NCI-H1105 (cell line): ENCODE measurements around the gene TCF7.

Experiments used
- DNase-seq: peaks from one replicate; lab custom pipeline; 2025; lab: John Stamatoyannopoulos, UW

Gene TCF7

GRCh38 chr5:134090522-134090921 lies 24.0 kb upstream of the TCF7 start:
- no peak for DNase-seq

DNA sequence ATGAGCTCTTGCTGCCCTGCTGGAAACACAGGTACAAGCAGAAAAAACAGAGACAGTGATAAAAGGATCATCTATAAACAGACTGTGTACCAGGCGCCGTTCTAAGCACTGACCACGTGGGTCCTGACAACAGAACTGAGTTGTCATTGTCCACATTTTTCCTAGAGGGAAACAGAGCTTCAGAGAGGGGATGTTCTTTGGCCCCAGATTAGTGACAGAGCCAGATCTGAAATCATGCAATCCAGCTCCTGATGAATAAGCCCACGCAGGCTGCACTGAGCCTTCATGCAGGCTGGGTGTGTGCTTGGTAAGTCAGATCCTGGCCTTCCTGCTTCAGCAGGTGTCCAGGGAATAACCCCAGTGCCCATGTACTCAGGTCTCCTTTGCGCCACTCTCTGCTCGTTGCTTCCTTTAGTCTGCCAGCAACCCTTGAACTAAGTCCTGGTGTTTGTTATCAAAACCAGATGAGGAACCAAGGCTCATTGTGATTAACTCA lies 22.8 kb upstream of the TCF7 start:
- no peak for DNase-seq

DNA sequence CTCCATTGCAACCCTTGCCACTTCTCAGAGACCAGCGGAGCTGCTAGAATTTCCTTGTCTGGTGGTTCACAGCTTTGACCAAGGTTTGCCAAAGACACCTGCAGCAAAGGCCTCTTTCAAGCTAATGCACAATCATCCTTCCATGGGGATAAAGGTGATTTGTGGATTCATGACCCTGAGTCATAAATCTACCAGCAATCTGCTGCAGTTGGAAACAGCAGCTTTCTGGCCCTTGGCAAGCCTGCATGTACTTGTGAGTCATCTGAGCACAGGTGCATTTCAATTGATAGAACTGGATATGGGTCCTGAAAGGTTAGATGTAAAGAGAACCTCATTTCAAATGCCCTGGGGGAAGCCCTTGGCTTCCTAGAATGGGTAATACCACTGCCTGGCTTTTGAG lies 21.6 kb upstream of the TCF7 start:
- DNase-seq = no peak

DNA sequence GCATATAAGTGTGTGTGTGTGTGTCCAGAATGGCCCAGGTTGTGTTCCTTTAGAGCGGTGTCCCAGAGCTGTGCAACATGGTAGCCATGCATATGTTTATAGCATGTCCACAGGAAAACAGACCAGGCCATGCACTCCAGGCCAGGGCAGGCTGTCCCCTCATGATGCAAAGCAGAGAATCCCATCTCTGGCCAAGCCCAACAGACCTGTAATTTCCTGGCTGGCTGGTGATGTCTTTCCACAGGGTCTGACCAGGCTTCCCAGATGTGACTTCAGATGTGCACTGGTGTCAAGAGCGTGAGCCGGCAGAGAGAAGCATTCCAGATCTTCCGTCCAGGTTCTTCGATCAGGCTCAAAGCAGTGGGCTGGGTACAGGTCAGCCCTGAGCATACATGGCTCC lies 21.1 kb upstream of the TCF7 start:
- DNase-seq = no peak

GRCh38 chr5:134095293-134095692 lies 19.2 kb upstream of the TCF7 start:
- no peak for DNase-seq

DNA sequence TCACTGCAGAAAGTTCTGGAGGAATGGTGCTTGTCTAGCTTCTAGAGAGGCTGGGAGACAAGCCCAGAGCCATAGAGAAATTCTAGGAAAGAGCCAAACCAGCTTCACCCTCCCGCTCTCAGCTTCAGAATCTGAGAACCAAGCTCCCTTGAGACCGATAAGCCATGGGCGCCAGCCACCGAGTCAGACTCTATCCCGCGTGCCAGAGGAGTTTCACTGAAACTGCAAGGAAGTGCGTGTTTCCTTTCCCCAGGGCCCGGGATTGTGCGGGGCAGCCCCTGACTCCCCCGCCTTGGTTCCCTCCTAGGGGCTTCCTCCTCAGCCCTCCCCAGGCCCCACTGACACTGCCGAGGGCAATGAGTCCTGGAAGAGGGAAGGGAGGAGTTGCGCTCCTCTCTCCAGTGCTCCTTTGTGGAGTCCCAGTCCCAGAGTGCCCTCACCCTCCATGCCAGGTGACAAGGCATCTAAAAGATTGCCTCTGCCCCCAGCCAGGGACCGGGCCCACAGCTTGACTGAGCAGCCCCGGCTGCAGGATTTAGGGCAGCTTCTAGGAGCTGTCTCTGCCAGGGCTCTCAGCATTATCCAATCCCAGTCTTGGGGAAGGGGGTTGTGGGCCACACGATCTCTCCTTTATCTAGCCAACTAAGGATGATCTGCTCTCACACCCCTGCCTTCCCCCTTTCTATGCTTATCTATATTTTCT lies 18.4 kb upstream of the TCF7 start:
- DNase-seq = no peak

DNA sequence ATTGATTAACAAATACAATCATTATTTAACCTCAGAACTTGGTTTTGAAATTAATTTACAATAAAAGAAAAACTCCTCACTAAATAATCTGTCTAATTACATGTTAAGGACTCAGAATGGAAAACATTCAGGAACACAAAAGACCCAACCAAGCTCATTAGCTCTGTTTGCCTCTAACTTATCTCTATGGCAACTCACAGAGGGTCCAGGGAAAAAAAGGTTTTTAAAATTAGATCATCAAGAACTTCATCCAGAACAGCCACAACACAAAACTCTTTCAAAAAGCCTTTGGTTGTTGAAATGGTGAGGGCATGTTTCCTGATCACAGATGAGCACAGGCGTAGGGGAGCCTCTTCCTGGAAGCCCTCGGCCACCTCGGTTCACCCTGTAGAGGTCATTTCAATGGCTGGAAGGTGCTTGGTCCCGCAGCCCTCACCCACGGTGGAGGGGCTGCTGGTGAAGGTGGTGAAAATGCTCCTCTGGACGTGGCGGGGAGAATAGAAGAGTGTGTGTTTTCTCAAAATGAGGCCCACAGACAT lies 17.2 kb upstream of the TCF7 start:
- DNase-seq = no peak

DNA sequence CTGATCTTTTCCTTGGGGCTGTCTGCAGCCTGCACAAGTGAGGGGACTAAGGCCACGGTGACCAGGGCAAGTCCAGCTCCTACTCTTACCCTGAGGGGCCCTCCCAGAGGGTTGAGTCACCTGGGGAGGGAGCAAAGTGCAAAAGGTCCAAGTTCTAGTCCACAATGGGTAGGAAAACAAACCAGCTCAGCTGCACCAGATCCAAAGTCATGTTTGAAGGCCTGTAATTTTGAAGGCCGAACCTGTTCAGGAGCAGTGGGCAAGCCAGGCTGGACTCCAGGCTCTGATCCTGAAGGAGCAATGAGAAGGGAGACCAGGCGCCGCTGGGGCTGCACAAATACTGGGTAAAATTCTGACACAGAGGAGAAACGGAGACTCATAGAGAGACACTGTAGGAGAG lies 15.8 kb upstream of the TCF7 start:
- no peak for DNase-seq

DNA sequence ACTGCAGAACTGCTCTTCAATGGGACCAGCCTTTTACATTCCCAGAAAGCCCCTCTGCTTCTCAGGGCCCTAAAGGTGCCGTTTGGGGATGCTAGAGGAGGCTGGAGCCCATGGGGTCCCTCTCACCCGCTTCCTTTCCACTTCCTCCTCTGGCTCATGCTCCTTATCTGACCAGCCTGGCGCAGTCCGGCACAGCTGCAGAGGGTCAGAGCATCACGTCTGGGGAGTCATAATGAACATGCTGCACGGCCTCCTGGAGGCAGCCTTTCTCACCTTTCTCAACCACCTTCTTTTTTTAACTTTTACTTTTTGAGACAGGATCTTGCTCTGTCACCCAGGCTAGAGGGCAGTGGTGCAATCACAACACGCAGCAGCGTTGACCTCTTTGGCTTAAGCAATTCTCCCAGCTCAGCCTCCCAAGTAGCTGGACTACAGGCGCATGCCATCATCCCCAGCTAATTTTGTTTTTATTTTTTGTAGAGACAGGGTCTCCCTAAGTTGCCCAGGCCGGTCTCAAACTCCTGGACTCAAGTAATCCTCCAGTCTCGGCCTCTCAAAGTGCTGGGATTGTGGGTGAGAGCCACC lies 15.1 kb upstream of the TCF7 start:
- no peak for DNase-seq

- no peak for DNase-seq
Observed at GRCh38 chr5:134099939-134100282, 14.6 kb upstream of the TCF7 start.

- no peak for DNase-seq
Observed at GRCh38 chr5:134100283-134101091, 14.0 kb upstream of the TCF7 start.

GRCh38 chr5:134101686-134102439 lies 12.6 kb upstream of the TCF7 start:
- DNase-seq = no peak

DNA sequence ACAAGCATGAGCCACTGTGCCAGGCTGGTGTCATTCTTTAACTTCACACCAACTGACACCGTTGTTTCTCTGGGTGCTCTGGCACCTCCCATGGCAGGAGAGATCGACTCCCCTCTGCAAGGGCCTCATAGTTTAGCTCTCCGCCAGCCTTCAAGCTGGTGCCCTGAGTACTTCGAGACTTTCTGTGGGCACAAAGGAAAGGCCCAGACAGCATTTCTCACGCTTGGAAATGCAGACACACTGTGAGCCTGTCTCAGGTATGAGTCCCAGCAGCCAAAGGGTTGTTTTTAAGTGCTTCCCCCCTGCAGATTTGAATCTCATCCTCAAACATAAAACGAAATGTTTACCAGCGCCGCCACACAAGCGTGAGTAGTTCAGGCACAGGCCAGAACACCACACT lies 11.1 kb upstream of the TCF7 start:
- DNase-seq = no peak

DNA sequence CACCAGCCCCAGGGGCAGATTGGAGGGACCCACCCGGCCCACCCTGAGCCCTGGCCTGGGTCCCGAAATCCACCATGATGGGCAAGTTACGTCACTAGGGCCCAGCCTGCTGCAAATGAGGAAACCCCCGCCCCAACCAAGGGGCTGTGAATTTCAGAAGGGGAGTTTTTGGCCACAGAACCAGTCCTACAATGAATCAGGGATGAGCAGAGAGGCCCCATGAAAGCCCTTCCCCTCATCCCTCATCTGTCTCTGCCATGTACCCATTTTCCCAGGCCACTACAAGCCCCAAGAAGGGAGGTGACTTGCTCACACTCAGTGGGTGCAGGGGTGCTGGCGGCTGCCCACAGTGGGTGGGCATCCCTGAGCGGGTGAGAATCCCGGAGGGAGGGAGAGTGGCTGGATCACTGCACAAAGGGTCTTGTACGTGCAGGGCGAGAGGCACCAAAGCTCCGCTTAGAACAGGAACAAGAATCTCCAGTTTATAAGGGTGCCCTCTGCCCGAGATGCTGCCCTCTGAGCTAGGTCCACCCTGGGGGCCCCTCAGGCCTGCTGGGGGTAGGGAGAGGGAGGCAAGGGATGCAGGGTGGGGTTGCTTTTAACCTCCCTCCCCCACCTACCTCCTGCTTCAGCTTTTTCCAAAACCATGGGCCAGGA lies 10.4 kb upstream of the TCF7 start:
- no peak for DNase-seq

DNA sequence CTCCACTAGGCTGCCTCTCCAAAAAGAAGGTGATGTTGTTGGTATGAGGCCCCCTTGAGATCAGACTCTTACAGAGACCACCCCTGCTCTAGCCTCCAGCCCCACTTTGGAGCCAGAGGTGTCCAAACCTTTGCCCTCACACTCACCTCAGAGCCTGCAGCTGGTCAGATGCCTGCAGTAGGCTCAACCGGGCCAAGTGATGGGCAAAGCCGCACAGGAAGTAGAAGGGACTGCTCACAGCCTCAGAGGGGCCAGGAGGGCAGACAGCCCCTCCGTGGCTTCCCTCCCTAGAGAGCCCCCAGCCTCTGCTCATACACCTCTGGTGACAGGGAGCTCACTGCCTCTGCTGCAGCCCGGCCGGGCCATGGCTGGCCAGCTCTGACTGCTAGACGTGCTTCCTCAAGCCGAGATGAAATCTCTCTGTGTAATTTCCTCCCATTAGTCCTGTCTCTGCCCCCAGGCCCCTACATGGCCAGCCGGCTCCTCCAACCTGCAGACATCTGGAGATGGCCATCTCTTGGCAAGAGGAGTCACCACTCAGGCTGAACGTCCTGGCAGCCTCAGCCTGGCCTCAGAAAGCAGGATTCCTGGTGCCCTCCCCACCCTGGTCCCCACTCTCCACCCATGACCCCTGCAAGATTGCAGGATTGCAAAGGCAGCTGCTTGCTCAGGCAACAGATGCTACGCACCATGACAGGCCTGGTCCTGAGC lies 7.3 kb upstream of the TCF7 start:
- no peak for DNase-seq

GRCh38 chr5:134107779-134108178 lies 6.7 kb upstream of the TCF7 start:
- DNase-seq = no peak

GRCh38 chr5:134110382-134110781 lies 4.1 kb upstream of the TCF7 start:
- peak; percentile 39 for DNase-seq

DNA sequence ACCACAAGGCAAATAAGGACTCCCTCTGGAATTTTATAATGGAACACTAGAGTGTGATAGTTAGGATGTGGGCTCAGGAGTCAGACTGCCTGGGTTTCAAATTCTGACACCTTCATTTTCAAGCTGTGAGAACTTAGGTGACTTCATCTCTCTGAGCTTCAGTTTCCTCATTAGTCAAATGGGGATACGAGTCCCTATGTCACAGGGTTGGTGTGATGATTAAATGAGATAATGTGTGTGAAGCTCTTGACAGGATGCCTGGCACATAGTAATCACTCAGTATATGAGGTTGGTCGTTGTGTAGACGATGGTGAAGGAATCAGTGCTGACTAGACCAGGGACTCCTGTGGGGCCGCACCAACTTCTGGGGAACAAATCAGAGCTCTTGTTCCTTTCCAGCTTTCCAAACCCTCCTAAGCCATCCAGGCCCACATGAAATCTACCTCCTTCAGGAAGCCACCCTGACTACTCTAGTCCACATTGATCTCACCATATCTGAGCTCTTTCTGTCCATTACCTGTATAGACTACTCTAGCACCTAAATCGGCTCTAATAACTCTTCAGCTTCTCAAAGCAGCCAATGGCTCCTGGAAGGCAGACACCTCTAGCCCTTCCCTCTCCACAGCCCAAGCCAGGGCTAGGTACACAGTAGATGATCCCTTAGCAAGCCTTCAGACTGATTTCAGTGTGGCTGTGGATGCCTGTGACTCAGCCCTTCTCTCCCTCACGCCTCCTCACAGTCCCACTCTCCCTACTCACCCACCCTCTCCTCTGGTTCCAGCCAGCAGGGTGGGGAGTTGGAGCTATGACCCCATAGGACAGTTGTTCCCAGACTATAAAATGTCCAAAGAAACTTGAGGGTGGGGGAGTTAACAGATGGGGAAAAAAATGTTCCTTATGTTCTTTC lies 2.5 kb upstream of the TCF7 start:
- DNase-seq = no peak

DNA sequence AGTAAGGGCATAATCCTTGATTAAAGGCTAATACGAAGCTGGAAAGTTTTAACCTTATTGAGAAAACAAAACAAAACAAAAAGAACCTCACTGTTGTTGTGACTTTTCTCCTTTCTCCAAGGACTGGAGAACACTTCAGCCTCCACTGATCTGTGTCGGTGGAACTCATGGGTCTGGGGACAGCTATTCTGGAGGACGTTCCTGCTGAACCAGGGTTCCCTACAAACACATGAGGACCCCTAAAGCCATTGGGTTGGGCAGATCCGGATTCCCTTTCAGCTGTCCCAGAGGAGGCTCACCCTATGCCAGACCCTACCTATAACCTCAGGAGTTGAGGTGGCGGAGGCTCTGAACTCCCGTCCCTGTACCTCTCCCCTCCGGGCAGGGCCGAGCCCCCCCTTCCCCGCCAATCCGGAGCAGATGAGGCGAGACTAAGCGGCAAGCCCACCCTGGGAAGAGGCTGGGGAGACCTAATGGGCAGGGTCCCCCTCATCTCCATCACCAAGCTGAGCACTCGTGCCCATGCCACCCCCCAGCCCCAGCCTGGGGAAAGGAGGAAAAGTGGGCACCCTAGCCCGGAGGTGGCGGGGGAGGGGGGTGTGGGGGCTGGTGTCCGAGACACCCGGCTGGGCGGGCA lies 1.6 kb upstream of the TCF7 start:
- no peak for DNase-seq
